Sigmoid colon (tissue), 4 donors: ENCODE results near the gene GFER.

Experiments
- CTCF ChIP-seq, 4 experiments: fragments of 450-650 bp in 3 of 4; fragments of 200-600 bp in 1 of 4; IDR thresholded peaks; one replicate each; pipeline ENCODE4 v1.5.1; 2016 to 2019; ENCODE audit warnings: antibody characterized with exemption in 4 of 4, mild to moderate bottlenecking in 3 of 4, moderate library complexity in 2 of 4
- EP300 ChIP-seq, 4 donors: sonication (generic); formaldehyde crosslinking; IDR thresholded peaks; one replicate each; pipeline ENCODE4 v1.6.1; 2017; ENCODE audit warnings: antibody characterized with exemption in 4 of 4
- POLR2A ChIP-seq, 2 donors: fragments of 450-650 bp; IDR thresholded peaks; one replicate each; pipeline ENCODE4 v1.6.1; 2016; ENCODE audit warnings: antibody characterized with exemption in 2 of 2, mild to moderate bottlenecking in 2 of 2, moderate library complexity in 2 of 2
- POLR2AphosphoS5 ChIP-seq, 4 donors: sonication (generic); formaldehyde crosslinking; IDR thresholded peaks; one replicate each; pipeline ENCODE4 v1.6.1; 2017; ENCODE audit warnings: antibody characterized with exemption in 4 of 4

DNA sequence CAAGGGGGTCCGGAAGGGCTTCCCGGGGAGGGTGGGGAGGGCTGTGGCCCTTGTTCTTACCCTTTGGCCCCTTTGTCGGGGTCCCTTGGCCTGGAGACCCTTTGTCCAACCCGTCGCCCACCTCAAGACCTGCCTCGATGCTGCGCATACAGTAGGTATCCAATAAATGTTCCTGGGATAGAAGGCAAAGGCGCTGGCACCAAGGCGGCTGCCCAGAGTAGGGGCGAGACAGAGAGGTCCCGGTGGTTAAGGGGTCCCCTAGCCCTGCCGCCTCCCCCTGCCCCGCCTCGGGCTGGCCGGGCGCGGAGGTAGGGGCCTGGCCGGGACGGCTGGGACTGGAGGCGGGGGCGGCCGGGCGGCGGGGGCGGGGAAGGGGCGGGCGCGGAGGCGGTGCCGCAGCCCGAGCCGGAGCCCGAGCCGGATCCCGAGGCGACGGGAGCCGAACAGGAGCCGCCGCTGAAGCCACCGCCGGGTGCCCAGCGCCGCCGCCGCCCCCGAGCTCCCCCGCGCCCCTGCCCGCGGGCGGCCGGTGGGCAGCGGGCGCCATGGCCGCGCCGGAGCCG is 42.5 kb downstream of the GFER start, which contains the start of gene NHERF2:
- no peak for TF ChIP-seq CTCF (IDR thresholded peaks at IDR 0.05)
- no peak for TF ChIP-seq POLR2A (IDR thresholded peaks at IDR 0.05)
- TF ChIP-seq EP300 (IDR thresholded peaks at IDR 0.05): no peak
- TF ChIP-seq POLR2AphosphoS5 (IDR thresholded peaks at IDR 0.05): no peak
